T-helper 17 cell (primary cell): ENCODE data around the gene TNFSF18. TPM values are rescaled to one million over a fixed set of nuclear protein-coding genes. Genes with fewer than 3 reads are reported as not detected.

Experiments used
- ATAC-seq: fragments of 150-1000 bp; cut with Tn5 transposase; 2 replicates; pipeline ENCODE4 v1.10.0; 2021; ENCODE audit warnings: mild to moderate bottlenecking, moderate library complexity
- DNase-seq, 3 donors: peaks; one replicate each; pipeline versions ENCODE4 v3.0.0 to v3.0.0-alpha.2; 2020 to 2021
- H3K9me3 ChIP-seq: one replicate; pipeline ENCODE4 v1.7.0; 2013; ENCODE audit warnings: low read length, mild to moderate bottlenecking; ENCODE audit not compliant: control insufficient read depth, poor library complexity, severe bottlenecking
- H3K27ac Mint-ChIP-seq: one replicate; pipeline ENCODE4 v1.8.0; 2022; ENCODE audit warnings: mild to moderate bottlenecking, moderate library complexity, mixed read lengths
- H3K27me3 Mint-ChIP-seq: one replicate; pipeline ENCODE4 v1.8.0; 2022; ENCODE audit warnings: mixed read lengths
- H3K36me3 Mint-ChIP-seq: one replicate; pipeline ENCODE4 v1.8.0; 2022; ENCODE audit warnings: low read depth, mixed read lengths
- H3K4me1 Mint-ChIP-seq: one replicate; pipeline ENCODE4 v1.8.0; 2022; ENCODE audit warnings: mild to moderate bottlenecking, mixed read lengths
- H3K4me3 Mint-ChIP-seq: one replicate; pipeline ENCODE4 v1.8.0; 2022; ENCODE audit warnings: mild to moderate bottlenecking, moderate library complexity, mixed read lengths
- total RNA-seq, 4 donors: library from RNA in 2 of 4; stranded (reverse) in 2 of 4; gene quantifications; one replicate each; pipeline ENCODE4 v1.2.3 and lab custom pipeline; 2022 to 2026

TNFSF18 gene
- total RNA-seq, 2 donors from 2014 or later, result not detected

- H3K27ac Mint-ChIP-seq, result no peak overlapping the region
- no peaks in the 10 kb centered on the region for H3K36me3 Mint-ChIP-seq
- ATAC-seq (no peak), DNase-seq (no peak)
- H3K4me1 Mint-ChIP-seq, result no peaks in the 10 kb centered on the region
- no peaks in the 10 kb centered on the region for H3K27me3 Mint-ChIP-seq
- H3K4me3 Mint-ChIP-seq, result no peak overlapping the region
- no peaks in the 10 kb centered on the region for H3K9me3 ChIP-seq
Observed at GRCh38 chr1:173058556-173058955, 7.8 kb upstream of the TNFSF18 start.

- no peak for DNase-seq
- Mint-ChIP-seq H3K27ac (no peak overlapping the region), H3K27me3 (no peaks in the 10 kb centered on the region), H3K4me1 (no peaks in the 10 kb centered on the region), H3K4me3 (no peak overlapping the region), H3K36me3 (no peaks in the 10 kb centered on the region)
- no peaks in the 10 kb centered on the region for H3K9me3 ChIP-seq
- ATAC-seq, result no peak
Observed at GRCh38 chr1:173057984-173058383, 7.2 kb upstream of the TNFSF18 start.

GRCh38 chr1:173056365-173056764 is 5.6 kb upstream of the TNFSF18 start:
- no peaks in the 10 kb centered on the region for H3K36me3 Mint-ChIP-seq

GRCh38 chr1:173052681-173053196 is 2.0 kb upstream of the TNFSF18 start:
- Mint-ChIP-seq H3K27me3 (peaks cover 9% of the 10 kb centered on the region), H3K4me3 (no peak overlapping the region), H3K36me3 (no peaks in the 10 kb centered on the region), H3K27ac (no peak overlapping the region), H3K4me1 (peaks cover 3% of the 10 kb centered on the region)
- ATAC-seq, result no peak
- DNase-seq, result no peak
- H3K9me3 ChIP-seq, result no peaks in the 10 kb centered on the region

More at GRCh38 chr1:173056365-173056764, 5.6 kb upstream of the TNFSF18 start:
- H3K27ac Mint-ChIP-seq, result no peak overlapping the region
- DNase-seq, result no peak
- H3K4me1 Mint-ChIP-seq, result no peaks in the 10 kb centered on the region
- no peak overlapping the region for H3K4me3 Mint-ChIP-seq
- H3K27me3 Mint-ChIP-seq, result no peaks in the 10 kb centered on the region
- ATAC-seq, result no peak
- H3K9me3 ChIP-seq, result no peaks in the 10 kb centered on the region

- H3K4me3 Mint-ChIP-seq, result no peak overlapping the region
Observed at GRCh38 chr1:173049322-173049633, 1.5 kb downstream of the TNFSF18 start.

GRCh38 chr1:173048621-173049321 is 2.0 kb downstream of the TNFSF18 start:
- no peaks in the 10 kb centered on the region for H3K36me3 Mint-ChIP-seq
- H3K4me3 Mint-ChIP-seq, result no peak overlapping the region
- H3K27ac Mint-ChIP-seq, result no peak overlapping the region
- H3K4me1 Mint-ChIP-seq, result peaks cover 3% of the 10 kb centered on the region
- no peaks in the 10 kb centered on the region for H3K9me3 ChIP-seq
- DNase-seq (no peak), ATAC-seq (no peak)
- H3K27me3 Mint-ChIP-seq, result peaks cover 9% of the 10 kb centered on the region

More at GRCh38 chr1:173049322-173049633, 1.5 kb downstream of the TNFSF18 start:
- H3K9me3 ChIP-seq, result no peaks in the 10 kb centered on the region
- DNase-seq (no peak), ATAC-seq (no peak)
- peaks cover 3% of the 10 kb centered on the region for H3K4me1 Mint-ChIP-seq
- no peaks in the 10 kb centered on the region for H3K36me3 Mint-ChIP-seq
- no peak overlapping the region for H3K27ac Mint-ChIP-seq
- H3K27me3 Mint-ChIP-seq, result peaks cover 9% of the 10 kb centered on the region

- DNase-seq (no peak), ATAC-seq (no peak)
- Mint-ChIP-seq H3K36me3 (no peaks in the 10 kb centered on the region), H3K4me3 (no peak overlapping the region), H3K27ac (no peak overlapping the region), H3K4me1 (no peaks in the 10 kb centered on the region), H3K27me3 (no peaks in the 10 kb centered on the region)
- H3K9me3 ChIP-seq, result no peaks in the 10 kb centered on the region
Observed at GRCh38 chr1:173044656-173045055, 6.1 kb downstream of the TNFSF18 start.

GRCh38 chr1:173043253-173043652 is 7.5 kb downstream of the TNFSF18 start:
- no peak for ATAC-seq
- no peaks in the 10 kb centered on the region for H3K27me3 Mint-ChIP-seq
- no peak overlapping the region for H3K4me3 Mint-ChIP-seq
- no peak for DNase-seq
- peaks cover 13% of the 10 kb centered on the region for H3K4me1 Mint-ChIP-seq
- no peaks in the 10 kb centered on the region for H3K36me3 Mint-ChIP-seq
- no peaks in the 10 kb centered on the region for H3K9me3 ChIP-seq
- H3K27ac Mint-ChIP-seq, result no peak overlapping the region

GRCh38 chr1:173042806-173043205 is 7.9 kb downstream of the TNFSF18 start:
- no peaks in the 10 kb centered on the region for H3K9me3 ChIP-seq
- Mint-ChIP-seq H3K27me3 (no peaks in the 10 kb centered on the region), H3K27ac (no peak overlapping the region), H3K36me3 (no peaks in the 10 kb centered on the region), H3K4me1 (peaks cover 14% of the 10 kb centered on the region), H3K4me3 (no peak overlapping the region)
- ATAC-seq (no peak), DNase-seq (no peak)

- no peaks in the 10 kb centered on the region for H3K36me3 Mint-ChIP-seq
- H3K4me1 Mint-ChIP-seq, result peaks cover 14% of the 10 kb centered on the region
- DNase-seq, result no peak
- H3K9me3 ChIP-seq, result no peaks in the 10 kb centered on the region
- H3K4me3 Mint-ChIP-seq, result no peak overlapping the region
- no peaks in the 10 kb centered on the region for H3K27me3 Mint-ChIP-seq
- no peak overlapping the region for H3K27ac Mint-ChIP-seq
- no peak for ATAC-seq
Observed at GRCh38 chr1:173039626-173040025, 11.1 kb downstream of the TNFSF18 start.

- no peak for DNase-seq
- H3K9me3 ChIP-seq, result no peaks in the 10 kb centered on the region
- no peaks in the 10 kb centered on the region for H3K27me3 Mint-ChIP-seq
- H3K4me1 Mint-ChIP-seq, result peaks cover 14% of the 10 kb centered on the region
- no peak overlapping the region for H3K27ac Mint-ChIP-seq
- no peak overlapping the region for H3K4me3 Mint-ChIP-seq
- no peaks in the 10 kb centered on the region for H3K36me3 Mint-ChIP-seq
- peak; percentile 33 for ATAC-seq
Observed at GRCh38 chr1:173038875-173039554, 11.7 kb downstream of the TNFSF18 start.

- DNase-seq (no peak), ATAC-seq (no peak)
- H3K36me3 Mint-ChIP-seq, result no peaks in the 10 kb centered on the region
- H3K27ac Mint-ChIP-seq, result no peak overlapping the region
- no peaks in the 10 kb centered on the region for H3K9me3 ChIP-seq
- no peaks in the 10 kb centered on the region for H3K27me3 Mint-ChIP-seq
- no peaks in the 10 kb centered on the region for H3K4me1 Mint-ChIP-seq
- no peak overlapping the region for H3K4me3 Mint-ChIP-seq
Observed at GRCh38 chr1:173024543-173024942, 26.2 kb downstream of the TNFSF18 start.

GRCh38 chr1:173023343-173023742 is 27.4 kb downstream of the TNFSF18 start:
- no peaks in the 10 kb centered on the region for H3K9me3 ChIP-seq
- Mint-ChIP-seq H3K4me3 (no peak overlapping the region), H3K36me3 (peaks cover 3% of the 10 kb centered on the region), H3K4me1 (no peaks in the 10 kb centered on the region), H3K27me3 (no peaks in the 10 kb centered on the region), H3K27ac (no peak overlapping the region)
- DNase-seq, result no peak
- no peak for ATAC-seq
